GM19324 (cell line): ENCODE results near the gene ARL6IP1.
A peak's percentile ranks its signal among the peaks of the same experiment; 100 is the strongest.

Source experiments
- ATAC-seq: cut with Tn5 transposase; IDR thresholded peaks from one replicate; pipeline ENCODE4 v1.9.1; 2021; ENCODE audit warnings: mild to moderate bottlenecking, moderate library complexity; ENCODE audit not compliant: unreplicated experiment, low FRiP score

Gene ARL6IP1

DNA sequence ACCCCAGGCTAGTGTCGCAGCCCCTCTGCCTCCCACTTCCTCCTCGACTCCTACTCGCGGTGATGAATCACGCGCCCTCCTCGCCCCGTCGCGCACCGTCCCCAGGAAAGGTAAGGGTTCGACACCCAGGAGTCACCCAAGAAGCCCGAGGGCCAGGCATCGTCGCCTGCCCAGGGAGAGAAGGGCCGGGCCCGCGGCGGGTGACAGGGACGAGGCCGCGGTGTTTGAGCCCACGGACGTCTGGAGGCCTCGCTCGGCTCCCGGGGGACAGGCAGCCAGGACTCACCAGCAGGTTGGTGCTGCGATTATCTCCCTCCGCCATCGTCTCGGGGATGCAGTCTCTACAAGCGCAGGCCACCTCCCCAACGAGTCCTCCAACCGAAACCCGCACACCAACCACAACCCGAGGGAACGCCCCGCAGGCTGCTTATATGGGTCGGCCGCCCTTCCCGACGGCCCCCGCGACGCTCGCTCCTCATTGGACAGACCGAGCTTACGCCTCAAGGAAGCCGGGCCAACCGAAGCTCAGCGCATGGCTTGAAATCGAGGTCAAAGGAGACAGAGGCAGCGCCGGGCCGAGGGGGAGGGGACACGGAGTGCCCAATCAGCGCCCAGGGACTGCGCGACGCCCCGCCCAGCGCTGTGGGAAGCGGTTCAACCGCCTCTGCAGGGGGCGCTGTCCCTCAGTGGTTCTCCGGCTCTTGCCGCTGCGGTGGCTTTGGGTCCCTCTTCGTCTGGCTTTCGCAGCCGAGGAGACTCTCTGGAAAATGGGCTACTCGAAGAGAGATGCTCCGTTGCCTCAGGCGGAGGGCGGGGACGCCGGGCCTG is at the start of gene ARL6IP1:
ARL6IP1 (minus strand) TSS at position 405 of the 828 bp plus-strand sequence; CDS start at position 322, 83 bp downstream.
- ATAC-seq: peak; percentile 96

DNA sequence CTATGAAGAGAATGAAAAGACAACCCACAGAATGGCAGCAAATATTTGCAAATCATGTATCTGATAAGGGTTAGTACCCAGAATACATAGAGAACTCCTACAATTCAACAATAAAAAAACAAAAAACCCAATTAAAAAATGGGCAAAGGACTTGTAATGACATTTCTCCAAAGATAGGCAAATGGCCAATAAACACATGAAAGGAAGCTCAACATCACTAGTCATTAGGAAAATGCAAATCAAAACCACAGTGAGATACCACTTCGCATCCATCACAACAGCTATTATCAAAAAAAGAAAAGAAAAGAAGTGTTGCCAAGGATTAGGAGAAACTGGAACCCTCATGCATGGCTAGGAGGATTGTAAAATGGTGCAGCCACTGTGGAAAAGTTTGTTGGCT is 45.1 kb upstream of the ARL6IP1 start:
- no peak for ATAC-seq

DNA sequence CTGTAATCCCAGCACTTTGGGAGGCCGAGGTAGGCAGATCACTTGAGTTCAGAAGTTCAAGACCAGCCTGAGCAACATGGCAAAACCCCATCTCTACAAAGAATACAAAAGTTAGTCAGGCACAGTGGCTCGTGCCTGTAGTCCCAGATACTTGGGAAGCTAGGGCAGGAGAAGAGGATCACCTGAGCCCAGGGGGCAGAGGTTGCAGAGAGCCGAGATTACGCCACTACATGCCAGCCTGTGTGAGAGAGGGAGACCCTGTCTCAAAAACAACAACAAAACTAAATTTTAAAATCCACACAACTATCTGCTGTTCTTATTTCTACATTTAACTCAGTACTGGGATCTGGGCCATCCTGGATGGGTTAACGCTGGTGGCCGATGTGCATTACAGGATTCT is 41.2 kb upstream of the ARL6IP1 start:
- no peak for ATAC-seq

DNA sequence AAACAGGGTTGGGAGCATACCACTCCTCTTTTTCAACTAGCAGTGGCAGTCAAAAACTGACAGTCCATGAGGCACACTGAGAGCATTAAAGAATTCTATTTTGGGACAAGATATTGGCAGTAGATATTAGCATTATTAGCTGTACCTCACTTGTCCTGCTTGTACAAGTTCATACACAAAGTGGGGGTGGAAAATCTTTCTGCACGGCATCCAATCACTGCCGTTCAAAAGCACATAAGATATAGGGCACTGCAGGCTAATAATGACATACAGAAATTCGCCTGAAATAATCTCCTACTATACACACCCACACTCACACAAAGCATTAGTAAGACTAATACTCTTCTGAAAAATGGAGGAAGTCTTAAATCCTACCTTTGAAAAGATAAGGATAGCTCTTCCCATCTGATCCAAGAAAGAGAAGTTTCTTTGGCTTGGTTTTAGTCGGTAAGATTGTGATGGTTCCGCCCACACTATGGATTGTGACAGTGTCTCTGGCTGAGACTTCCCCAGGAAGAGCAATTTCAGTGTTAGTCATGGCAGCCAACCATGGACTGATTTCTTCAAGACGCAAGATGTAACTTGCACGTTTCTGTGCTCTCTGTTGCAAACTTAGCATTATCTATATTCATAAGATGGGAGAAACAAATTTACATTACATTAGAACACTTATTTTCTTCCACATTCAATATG is 40.6 kb upstream of the ARL6IP1 start:
- ATAC-seq: no peak

DNA sequence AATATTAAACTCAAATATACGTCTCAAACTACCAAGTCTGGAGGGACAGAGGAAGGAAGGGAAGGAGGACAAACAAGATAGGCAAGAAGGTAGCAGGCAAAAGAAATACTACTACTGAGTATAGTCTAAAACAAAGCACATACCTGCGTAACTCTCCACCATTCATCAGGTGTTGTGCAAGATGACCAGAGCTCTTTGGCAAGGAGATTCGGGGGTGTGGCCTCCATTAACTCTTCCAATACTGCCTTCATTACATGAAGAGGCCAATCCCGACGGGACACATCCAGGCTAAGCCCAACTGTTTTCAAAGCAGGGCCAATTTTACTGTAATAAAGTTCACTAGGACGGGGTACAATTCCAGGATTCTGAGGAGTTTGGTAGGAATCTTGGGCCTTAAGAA is 38.2 kb upstream of the ARL6IP1 start:
- ATAC-seq: no peak

DNA sequence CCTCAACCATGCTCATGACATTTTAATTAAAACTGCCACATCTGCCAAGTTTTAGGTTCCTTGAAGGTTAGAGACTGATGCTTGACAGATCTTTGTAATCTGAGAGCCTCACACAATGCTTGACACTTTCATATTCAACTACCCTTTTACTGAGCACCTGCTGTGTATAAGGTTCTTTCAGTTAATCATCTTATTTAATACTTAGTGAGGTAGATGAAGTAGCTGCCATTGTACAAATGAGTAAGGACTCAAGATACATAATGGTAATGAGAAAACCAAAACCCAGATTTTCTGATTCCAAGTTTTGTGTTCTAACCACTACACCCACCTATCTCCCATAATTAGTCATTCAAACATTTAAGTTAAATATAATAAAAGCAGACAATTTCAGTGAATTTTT is 35.4 kb upstream of the ARL6IP1 start:
- no peak for ATAC-seq

DNA sequence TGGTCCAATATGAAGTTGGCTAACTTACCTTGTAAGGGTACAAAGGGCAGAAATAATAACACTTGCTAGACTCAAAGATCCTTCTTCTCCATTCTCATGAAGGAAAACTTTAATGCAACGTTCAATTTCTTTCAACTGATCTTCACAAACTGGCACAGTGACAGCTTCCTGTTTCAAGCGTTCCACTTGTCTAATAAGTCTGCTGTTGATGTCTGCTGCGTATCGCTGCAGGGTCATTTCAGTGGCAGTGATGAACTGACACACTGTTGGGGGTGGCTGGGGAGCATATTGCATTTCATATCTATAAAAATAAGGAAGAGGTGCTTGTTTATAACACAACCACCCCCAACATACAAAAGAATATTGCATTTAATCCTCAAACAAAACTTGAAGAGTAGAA is 33.5 kb upstream of the ARL6IP1 start:
- ATAC-seq: no peak

DNA sequence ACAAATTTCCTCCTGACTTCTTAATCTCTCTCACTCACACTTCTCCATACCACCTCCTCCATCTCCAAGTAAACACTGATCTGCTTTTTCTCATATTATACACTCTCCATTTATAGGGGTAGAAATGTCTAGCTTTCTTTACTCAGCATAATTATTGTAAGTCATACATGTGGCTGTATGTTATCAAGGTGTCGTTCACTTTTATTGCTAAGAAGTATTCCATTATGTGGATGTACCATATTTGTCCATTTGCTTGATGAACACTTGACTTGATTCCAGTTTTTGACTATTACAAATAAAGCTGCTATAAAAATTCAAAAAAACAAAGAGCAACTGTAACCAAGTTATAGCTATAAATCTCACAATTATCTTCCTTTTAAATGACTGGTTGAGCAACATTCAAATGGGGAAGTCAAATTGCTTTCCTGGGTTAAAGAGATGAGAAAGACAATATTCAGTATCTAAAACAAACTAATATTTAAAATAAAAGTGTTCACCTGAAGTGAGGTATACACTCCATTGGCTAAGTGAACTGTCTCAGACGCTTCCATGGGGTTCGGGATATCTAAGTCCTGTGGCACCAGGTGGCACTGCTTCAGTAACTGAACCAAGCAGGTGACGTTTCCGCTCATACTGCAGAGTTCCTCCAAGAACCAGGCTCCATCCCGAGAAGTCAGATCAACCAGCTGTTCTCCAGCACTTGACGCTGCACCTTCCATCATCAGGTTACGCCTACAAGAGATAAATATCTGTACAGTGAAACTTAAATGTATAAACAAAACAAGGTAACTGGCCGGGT is 32.6 kb upstream of the ARL6IP1 start:
- no peak for ATAC-seq

DNA sequence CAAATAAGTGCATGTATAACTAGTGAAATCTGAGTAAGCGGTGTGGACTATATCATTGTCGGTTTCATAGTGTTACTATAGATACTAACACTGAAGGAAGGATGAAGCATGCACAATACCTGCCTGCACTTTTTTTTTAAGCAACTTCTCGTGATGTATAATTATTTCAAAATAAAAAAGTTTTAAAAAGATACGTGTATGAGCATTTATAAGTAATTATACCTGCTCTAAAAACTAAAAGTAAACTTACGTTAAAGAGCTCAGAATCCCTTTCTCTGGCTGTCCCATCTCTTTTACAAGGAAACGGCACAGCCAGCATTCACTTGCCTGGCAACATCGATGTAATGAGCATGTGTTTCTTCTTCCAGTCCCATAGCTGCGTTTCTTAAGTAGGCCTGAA is 31.3 kb upstream of the ARL6IP1 start:
- no peak for ATAC-seq

DNA sequence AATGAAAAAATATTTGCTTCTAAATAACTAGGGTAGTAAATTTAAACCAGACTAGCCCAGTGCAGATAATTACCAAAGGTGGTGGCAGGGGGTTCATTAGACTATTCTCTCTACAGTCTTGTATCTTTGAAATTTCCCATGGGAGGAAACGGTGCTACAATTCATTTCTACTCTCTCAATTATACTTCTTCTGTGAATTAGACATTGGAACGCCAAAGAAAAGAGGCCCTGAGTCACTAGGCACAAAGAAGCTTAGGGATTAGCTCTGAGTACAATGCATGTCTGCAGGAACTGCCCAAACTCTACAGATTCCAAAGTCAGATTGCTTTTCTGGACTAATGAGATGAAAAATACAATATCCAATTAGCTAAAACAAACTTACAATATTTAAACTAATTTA is 30.7 kb upstream of the ARL6IP1 start:
- ATAC-seq: no peak

DNA sequence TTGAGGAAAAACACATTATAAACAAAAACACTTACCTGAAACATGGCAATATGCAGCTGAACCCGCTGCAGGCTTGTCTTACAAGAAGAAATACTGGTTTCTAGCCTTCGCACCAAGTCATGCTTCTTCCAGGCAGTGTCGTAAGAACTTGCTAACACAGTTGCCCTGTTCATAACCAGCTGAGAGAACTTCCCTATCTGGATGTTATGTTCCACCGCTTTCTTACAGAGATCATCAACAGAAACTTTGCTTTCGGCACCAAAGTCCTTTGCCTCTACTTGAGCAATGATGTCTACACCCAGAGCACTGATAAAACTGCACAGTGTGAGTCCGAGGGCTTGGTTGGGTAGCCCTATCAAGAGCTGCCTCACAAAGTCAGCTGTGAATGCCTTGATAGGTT is 27.9 kb upstream of the ARL6IP1 start:
- ATAC-seq: no peak

DNA sequence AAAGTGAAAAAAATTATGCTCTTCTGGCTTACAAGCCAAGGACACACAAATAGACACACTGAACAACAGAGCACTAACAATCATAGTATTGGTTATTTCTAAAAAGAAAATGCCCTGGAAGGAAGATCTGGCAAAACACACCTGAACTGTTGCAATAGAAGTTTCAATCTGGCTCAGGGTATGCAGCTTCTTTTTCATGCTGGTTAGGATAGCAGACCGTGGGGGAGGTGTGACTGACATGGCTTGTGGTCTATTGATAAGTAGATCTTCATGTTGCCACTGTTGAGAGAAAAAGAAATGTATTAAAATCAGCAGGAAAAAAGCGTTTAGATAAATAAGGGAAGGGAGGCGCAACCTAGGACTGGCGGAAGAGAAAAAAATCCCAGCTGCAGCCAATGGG is 26.5 kb upstream of the ARL6IP1 start:
- ATAC-seq: no peak

DNA sequence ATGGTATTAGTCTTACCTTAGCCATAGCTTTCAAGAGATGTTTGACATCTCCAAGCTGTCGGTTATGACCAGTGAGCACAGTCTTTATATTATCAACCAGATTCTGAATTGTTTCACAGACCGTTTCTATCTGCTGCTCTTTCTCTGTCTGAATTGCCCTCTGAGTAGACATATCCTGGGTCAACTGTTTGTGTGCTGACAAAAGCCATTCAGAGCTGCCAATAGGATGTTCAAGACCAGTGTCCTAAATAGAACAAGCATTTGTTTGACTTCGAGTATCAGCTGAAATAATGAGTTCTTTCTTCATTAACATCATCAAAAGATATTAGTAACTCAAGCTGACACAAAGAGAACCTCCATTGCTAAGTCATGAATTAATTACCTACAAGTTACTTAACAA is 14.9 kb upstream of the ARL6IP1 start:
- no peak for ATAC-seq

DNA sequence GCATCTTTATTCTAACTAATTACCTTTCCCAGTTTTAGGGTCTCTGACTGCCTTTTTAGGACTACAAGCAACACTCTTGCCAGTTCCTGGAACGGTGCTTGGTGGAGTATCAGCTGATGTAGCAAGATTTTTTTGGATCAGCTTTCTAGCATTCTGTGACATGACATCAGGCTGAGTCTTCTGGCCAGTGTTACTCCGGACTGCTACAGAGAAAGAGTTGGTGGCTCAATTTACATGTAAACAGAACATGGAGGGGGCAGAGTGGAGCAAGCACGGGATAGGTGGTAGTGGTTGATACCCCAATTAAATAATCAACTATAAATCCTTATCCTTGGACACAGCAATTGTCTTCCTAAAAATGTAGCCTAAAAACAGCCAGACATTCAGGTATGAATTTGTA is 10.6 kb upstream of the ARL6IP1 start:
- no peak for ATAC-seq

DNA sequence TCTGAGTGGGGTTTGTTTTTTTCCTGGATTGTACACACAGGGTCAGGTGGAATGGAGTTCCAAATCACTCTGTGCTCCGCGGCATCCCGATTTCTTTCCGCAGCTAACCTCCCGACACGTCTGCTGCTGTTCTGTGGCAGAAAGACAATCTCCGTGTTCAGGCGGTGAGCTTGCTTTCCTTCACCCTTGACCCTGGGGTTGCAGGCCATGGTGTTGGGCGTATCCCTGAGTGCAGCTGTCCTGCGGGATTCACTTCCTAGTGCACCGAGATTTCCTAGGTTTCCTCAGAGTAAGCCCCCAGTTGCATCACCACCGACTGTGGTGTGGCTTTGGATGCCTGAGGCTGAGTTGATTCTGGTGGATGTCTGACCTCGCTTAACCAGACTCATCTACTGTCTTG is 7.8 kb upstream of the ARL6IP1 start:
- ATAC-seq: no peak

DNA sequence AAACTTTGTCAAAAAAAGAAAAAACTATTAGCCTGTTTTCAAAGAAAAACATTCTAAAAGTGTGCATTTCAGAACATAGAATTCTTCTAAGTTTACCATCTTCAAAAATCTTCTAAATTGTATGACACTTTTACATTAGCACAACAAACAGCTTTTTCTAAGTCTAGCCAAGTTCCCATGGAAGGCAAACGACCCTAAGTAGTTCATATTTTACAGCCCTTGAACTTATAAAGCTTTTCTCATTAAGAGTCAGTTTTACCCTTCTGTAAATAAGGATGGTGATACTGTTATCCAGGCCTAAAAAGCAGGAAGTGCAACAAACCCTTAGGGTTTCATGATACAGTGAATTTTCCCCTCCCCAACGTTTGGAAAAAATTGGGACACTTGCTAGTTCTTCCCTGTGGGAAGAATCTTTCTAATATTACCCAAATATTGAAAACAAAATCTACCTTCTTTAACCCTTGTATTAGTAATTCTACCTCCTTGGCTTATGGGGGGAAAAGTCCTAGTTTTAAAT is 4.0 kb upstream of the ARL6IP1 start:
- no peak for ATAC-seq

DNA sequence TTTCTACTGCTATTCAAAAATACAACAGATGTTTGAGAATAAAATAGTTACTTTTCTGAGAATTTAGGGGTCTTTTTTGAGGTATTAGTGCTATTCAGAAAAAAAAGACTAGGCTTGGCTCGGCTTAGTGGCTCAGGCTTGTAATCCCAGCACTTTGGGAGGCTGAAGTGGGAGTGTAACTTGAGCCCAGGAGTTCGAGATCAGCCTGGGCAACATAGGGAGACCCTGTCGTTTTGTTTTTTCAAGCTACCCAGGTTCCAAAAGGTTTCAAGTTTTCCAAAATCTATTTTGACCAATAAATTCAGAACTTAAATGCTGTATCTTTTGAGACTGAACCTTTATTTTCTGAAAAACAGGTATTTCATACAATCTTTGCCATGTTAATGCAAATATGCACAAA is 3.2 kb upstream of the ARL6IP1 start:
- no peak for ATAC-seq

DNA sequence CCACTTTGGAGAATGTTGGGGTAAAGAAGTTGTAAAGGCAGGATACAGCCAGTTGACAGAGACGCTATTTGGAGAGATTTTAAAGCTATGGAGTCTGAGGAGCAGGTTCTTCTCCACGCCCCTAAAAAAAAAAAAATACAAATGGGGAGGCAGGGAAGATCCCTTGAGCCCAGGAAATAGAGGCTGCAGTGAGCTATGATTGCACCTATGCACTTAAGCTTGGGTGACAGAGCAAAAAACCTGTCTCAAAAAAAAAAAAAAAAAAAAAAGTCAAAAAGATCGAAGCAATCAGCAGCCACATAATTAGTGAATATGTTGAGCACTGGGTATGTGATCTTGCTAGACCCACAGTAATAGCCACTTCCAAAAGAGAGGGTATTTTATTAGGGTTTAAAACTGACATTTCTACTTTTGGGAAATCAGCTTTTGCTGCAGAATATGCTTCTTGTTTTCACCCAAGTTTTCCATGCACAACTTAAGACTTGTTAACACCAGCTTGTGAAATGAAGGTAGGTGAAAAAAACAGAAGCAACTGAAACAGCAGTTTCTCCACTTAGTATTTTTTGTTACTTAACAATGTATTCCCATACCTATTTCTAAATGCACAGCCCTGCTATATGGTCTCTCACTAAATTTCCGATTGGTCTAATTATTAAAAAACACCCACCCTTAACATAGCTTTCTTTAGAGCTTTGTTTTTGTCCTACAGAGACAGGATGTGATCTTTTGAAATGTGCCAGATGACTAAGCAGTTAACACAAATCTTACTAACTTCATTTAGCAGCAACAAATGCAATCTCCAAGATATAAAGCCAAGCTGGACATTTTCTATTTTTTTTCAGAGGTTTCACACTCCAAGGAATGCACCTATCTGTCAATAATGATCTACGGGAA is 2.5 kb upstream of the ARL6IP1 start:
- no peak for ATAC-seq

DNA sequence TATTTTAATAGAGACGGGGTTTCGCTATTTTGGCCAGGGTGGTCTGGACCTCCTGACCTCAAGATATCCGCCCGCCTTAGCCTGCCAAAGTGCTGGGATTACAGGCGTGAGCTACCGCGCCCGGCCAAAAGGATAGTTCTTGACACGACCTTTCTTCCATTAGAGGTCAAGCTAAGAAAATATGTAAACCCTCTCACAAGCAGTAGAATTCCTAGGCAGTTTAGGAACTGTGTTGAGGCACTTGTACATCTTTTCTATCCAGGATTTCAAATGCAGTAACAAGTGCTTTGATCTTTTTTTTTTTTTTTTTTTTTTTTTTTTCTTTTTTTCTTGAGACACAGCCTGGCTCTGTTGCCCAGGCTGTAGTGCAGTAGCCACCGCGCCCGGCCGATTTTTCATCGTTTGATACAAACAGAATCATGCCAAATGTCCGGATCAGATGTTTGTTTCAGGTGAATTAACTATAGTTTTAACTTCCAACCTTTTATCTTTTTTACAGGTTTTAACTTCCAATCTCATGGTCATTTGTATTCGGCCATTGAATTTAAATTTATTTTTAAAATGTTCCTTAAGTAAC is 1.5 kb upstream of the ARL6IP1 start:
- no peak for ATAC-seq

DNA sequence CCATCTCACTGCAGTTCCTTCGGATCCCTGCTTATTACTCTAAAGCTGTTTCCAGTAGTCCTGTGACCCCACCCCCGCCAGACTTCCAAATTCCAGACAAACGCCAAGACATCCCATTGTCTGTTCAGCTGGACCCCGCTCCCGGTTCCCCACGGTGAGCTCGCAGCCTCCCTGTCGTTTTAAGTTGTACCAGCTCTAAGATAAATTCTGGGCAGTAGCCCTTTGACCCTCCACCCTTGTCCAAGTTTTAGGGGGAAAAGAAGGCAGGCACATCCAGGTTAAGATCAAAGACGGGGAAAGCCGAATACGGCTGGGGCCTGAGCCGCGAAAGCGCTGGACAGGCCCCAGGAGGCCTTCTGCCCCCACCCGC is 589 bp downstream of the ARL6IP1 start:
- no peak for ATAC-seq
